ENCODE measurements around the gene LRMDA. TPM values are rescaled to one million over a fixed set of nuclear protein-coding genes. Genes with fewer than 3 reads are reported as not detected.

The LRMDA gene
- total and polyA plus RNA-seq, 10 of the 15 experiments (the other 5 are each of a cell fraction or from before 2014, with no cell fraction given) = 0.07 to 0.54 (median 0.29) TPM; not detected in 4

DNA sequence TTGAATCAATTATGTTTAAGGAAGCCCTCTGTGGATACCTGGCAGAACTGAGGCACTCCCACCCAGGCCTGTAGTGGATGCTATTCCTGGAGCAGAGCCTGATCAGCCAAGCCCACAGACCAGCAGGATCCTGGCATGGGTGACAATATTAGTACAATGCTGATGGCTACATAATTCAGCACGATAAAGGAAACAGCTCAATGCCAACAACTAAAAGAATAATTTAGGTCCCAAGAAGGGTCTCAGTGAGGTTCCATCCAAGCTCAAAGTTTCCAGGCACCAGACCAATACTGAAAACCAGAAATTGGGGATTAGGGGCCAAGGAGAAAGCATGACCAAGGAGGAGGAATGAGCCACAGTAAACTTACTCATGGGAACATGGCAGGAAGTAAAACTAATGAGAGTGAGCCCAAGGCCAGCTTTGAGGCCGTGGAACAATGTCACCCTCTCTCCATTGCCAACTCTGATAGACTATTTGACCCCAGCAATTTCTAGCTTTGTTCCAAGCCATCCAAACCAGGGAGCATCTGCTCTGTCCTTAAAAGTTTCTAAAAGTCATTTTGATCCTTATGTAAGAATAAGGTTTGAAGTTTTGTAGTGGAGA lies 1123.7 kb downstream of the LRMDA start:
- H2AFZ ChIP-seq (ENCODE audit: control insufficient read depth, low read depth, low read length) = no peak overlapping the region
- ChIA-PET RAD21 (ENCODE audit: unreplicated experiment) (no interaction called here), CTCF (interaction anchor here (0.5 to 0.7 kb wide), 2 partner anchors 9 to 435 kb away, joined by 3 to 4 read pairs; no protein-coding TSS in a partner anchor), POLR2A (no interaction called here), SMC1A (ENCODE audit: uncharacterized antibody, unreplicated experiment) (interaction anchor here (0.7 to 1.3 kb wide), 2 partner anchors 9 to 75 kb away, joined by 4 read pairs; no protein-coding TSS in a partner anchor)
- H3K4me1 ChIP-seq (ENCODE audit: control insufficient read depth, insufficient read depth, low read length) = no peaks in the 10 kb centered on the region
- no peak overlapping the region for H3K27ac ChIP-seq (ENCODE audit: control insufficient read depth, insufficient read depth)
- no TSS peak for BruUV-seq (replicated peaks)
- no peaks in the 10 kb centered on the region for H4K20me1 ChIP-seq (ENCODE audit: control insufficient read depth, insufficient read depth)
- H3K9ac ChIP-seq (ENCODE audit: control insufficient read depth, insufficient read depth, low read length) = no peak overlapping the region
- H3K9me3 ChIP-seq (replicated peaks; ENCODE audit: control insufficient read depth, insufficient read depth, low read length) = no peaks in the 10 kb centered on the region
- no peak for TF ChIP-seq NKRF (conservative IDR thresholded peaks at IDR 0.05)
- DNase-seq (ENCODE audit: low read depth, low spot score) (no peak), FAIRE-seq (no peak), ATAC-seq (no peak)
- 4% methylated on average over 2 of the region's 2 CpGs for WGBS (ENCODE audit: insufficient coverage, insufficient replicate concordance, low lambda C conversion rate, missing lambda C conversion rate)
- no peak overlapping the region for H3K4me2 ChIP-seq (ENCODE audit: control insufficient read depth, insufficient read depth)
- no peaks in the 10 kb centered on the region for H3K27me3 ChIP-seq (replicated peaks in 1 of 2; ENCODE audit: control insufficient read depth in 2 of 2, insufficient read depth in 2 of 2, low read length in 1 of 2)
- no peak overlapping the region for H3K4me3 ChIP-seq
- intact Hi-C loops (cut with micrococcal nuclease; ENCODE audit: unreplicated experiment) = no loop called here
- in situ Hi-C loops (cut with MboI) = no loop called here
- H3K36me3 ChIP-seq (ENCODE audit: control insufficient read depth in 2 of 2, insufficient read depth in 2 of 2, low read length in 1 of 2) = no peaks in the 10 kb centered on the region
- H3K79me2 ChIP-seq (ENCODE audit: control insufficient read depth, insufficient read depth, low read length) = no peaks in the 10 kb centered on the region

GRCh38 chr10:76557366-76557765 lies 1125.9 kb downstream of the LRMDA start:
- Histone ChIP-seq H2AFZ (ENCODE audit: control insufficient read depth, low read depth, low read length) (no peak overlapping the region), H3K27me3 (replicated peaks in 1 of 2; ENCODE audit: control insufficient read depth in 2 of 2, insufficient read depth in 2 of 2, low read length in 1 of 2) (no peaks in the 10 kb centered on the region), H4K20me1 (ENCODE audit: control insufficient read depth, insufficient read depth) (no peaks in the 10 kb centered on the region), H3K4me1 (ENCODE audit: control insufficient read depth, insufficient read depth, low read length) (no peaks in the 10 kb centered on the region), H3K4me3 (no peak overlapping the region), H3K9ac (ENCODE audit: control insufficient read depth, insufficient read depth, low read length) (no peak overlapping the region), H3K79me2 (ENCODE audit: control insufficient read depth, insufficient read depth, low read length) (no peaks in the 10 kb centered on the region), H3K27ac (ENCODE audit: control insufficient read depth, insufficient read depth) (no peak overlapping the region), H3K4me2 (ENCODE audit: control insufficient read depth, insufficient read depth) (no peak overlapping the region), H3K36me3 (ENCODE audit: control insufficient read depth in 2 of 2, insufficient read depth in 2 of 2, low read length in 1 of 2) (no peaks in the 10 kb centered on the region), H3K9me3 (replicated peaks; ENCODE audit: control insufficient read depth, insufficient read depth, low read length) (no peaks in the 10 kb centered on the region)
- TF ChIP-seq, protein P1, sequence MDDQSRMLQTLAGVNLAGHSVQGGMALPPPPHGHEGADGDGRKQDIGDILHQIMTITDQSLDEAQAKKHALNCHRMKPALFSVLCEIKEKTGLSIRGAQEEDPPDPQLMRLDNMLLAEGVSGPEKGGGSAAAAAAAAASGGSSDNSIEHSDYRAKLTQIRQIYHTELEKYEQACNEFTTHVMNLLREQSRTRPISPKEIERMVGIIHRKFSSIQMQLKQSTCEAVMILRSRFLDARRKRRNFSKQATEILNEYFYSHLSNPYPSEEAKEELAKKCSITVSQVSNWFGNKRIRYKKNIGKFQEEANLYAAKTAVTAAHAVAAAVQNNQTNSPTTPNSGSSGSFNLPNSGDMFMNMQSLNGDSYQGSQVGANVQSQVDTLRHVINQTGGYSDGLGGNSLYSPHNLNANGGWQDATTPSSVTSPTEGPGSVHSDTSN (IDR thresholded peaks at IDR 0.05; ENCODE audit: insufficient replicate concordance, low read depth, low read length) = no peak
- TF ChIP-seq MAX (IDR thresholded peaks at IDR 0.05; ENCODE audit: low read depth, low read length) = no peak
- TF ChIP-seq LARP7 (IDR thresholded peaks at IDR 0.05) = no peak
- no peak for TF ChIP-seq TCF3 (IDR thresholded peaks at IDR 0.05; ENCODE audit: borderline replicate concordance, insufficient read depth, low read depth, low read length)
- TF ChIP-seq E2F8 (IDR thresholded peaks at IDR 0.05; ENCODE audit: low read depth, partially characterized antibody) = no peak
- no peak for TF ChIP-seq JUND (IDR thresholded peaks at IDR 0.05; ENCODE audit: low read depth, low read length)
- no peak for TF ChIP-seq ESRRA (IDR thresholded peaks at IDR 0.05; ENCODE audit: low read length)
- ATAC-seq (no peak), FAIRE-seq (no peak), DNase-seq (ENCODE audit: low read depth, low spot score) (no peak)
- intact Hi-C loops (cut with micrococcal nuclease; ENCODE audit: unreplicated experiment) = no loop called here
- RAD21 ChIA-PET (ENCODE audit: unreplicated experiment) = no interaction called here
- 23% methylated on average over 4 of the region's 4 CpGs for whole genome bisulfite sequencing (ENCODE audit: insufficient coverage, insufficient replicate concordance, low lambda C conversion rate, missing lambda C conversion rate)
- no TSS peak for BruUV-seq (replicated peaks)
- POLR2A ChIA-PET = no interaction called here
- CTCF ChIA-PET = interaction anchor here (0.6 to 1.2 kb wide), 3 partner anchors 10 to 1201 kb away, joined by 3 read pairs; no protein-coding TSS in a partner anchor
- in situ Hi-C loops (cut with MboI) = no loop called here
- SMC1A ChIA-PET (ENCODE audit: uncharacterized antibody, unreplicated experiment) = no interaction called here

Measured in GM12878 (cell line).